Activated CD4-positive, alpha-beta T cell treated with anti-CD3 and anti-CD28 coated beads for 24 hours (primary cell): Measurements from ENCODE around the gene VMAC.
A peak's percentile ranks its signal among the peaks of the same experiment; 100 is the strongest.
"Not testable (repeated sequence)": the region's sequence is repeated elsewhere in the genome, so short reads cannot be mapped to it uniquely, and the experiment has no call there.

ENCODE experiments used
- DNase-seq, 2 donors: peaks; one replicate each; pipeline ENCODE4 v3.0.0-alpha.2; 2020; ENCODE audit warnings: low read depth in 2 of 2

VMAC gene

DNA sequence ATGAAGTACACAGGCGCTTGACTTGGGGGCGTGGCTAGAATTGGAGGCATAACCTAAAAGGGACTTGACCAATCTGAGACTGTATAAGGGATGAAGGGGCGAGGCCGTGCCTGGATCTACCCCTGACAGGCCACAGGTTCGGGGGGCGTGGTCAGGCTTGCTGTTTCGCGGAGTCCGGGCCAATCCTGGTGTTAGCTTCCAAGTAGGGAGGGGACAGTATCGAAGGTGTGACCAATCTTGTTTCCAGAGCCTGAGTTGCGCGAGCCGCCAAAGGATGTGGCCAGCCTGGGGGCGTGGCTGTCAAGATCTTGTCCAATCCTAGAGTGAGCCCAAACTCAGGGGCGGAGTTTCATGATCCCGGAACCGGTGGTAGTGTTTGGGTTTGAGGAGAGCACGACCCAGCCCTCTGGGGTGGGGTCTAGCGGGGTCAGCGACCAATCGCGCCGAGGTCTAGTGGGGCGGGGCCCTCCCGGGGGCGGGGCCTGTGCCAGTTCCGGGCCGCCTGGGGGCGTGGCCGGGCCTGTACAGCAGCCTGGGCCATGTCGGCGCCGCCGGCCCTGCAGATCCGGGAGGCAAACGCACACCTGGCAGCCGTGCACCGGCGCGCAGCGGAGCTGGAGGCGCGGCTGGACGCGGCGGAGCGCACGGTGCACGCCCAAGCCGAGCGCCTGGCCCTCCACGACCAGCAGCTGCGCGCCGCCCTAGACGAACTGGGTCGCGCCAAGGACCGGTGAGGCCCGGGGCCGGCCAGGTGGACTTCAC is at the start of gene VMAC:
VMAC (plus strand) TSS at position 521 of the 762 bp plus-strand sequence; CDS start at position 540, 19 bp downstream.
- peak; percentile 99 to 100 for DNase-seq

DNA sequence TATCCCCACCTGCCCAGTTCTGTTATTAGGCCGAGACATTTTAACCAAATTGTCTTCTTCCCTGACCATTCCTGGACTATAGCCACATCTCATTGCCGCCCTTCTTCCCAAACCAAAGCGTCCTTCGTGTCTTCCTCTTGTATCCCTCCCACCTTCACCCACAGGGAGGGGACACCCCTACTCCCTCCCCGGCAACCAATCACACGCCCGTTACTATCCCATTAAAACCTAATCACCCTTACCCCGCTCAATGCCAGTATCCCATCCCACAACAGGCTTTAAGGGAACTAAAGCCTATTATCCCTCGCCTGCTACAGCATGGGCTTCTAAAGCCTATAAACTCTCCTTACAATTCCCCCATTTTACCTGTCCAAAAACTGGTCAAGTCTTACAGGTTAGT is 49.5 kb upstream of the VMAC start:
- not testable (repeated sequence) for DNase-seq

GRCh38 chr19:5857203-5858081 is 47.2 kb upstream of the VMAC start:
- DNase-seq = no peak

GRCh38 chr19:5863030-5863665 is 41.5 kb upstream of the VMAC start:
- DNase-seq = no peak

- DNase-seq = no peak
These were observed 40.5 kb upstream of the VMAC start for GRCh38 chr19:5864013-5864720.

DNA sequence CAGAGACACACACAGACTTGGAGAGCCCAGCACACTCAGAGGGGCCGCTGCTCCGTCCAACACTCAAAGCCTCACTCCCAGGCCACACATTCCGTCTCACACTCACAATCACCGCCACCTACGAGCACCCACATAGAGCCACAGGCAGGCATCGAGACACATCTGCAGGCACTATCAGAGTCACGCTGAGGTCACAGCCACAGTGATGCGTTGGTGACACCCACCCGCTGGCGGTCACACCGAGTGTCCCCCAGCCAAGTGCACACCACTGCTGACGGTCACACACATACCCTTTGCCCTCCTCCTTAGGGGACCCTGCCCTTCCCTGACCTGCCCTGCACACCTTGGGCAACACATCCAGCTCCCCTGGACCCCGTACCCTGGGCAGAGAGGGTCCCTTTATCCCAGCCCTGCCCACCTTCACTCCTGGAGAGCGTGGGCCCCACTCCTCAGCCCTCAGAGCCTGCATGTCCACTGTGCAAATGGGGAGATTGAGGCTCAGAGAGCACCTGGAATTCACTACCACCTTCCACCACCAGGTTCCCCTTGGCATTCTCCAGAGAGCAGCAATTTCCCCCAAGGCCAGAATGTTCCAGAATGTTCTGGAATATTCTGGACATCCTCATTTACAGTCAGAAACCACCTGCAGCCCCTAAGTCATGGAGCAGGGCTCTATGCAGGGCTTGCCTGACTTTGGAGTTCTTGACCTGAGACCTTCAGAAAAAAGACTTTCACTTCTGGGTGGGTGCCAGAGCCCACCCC is 39.8 kb upstream of the VMAC start:
- no peak for DNase-seq

DNA sequence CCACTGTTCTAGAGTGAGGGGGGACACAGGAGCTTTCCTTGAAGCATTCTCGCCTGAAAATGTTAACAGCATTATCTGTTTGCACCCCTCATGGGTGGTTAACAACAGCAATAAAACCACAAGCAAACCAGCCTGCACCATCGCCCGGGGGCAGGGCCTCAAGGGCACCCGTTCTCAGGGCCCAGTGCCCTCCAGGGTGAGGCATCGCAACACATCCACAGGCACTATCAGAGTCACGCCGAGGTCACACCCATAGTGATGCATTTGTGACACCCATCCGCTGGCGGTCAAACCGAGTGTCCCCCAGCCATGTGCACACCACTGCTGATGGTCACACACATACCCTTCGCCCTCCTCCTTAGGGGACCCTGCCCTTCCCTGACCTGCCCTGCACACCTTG is 38.9 kb upstream of the VMAC start:
- DNase-seq = no peak

DNA sequence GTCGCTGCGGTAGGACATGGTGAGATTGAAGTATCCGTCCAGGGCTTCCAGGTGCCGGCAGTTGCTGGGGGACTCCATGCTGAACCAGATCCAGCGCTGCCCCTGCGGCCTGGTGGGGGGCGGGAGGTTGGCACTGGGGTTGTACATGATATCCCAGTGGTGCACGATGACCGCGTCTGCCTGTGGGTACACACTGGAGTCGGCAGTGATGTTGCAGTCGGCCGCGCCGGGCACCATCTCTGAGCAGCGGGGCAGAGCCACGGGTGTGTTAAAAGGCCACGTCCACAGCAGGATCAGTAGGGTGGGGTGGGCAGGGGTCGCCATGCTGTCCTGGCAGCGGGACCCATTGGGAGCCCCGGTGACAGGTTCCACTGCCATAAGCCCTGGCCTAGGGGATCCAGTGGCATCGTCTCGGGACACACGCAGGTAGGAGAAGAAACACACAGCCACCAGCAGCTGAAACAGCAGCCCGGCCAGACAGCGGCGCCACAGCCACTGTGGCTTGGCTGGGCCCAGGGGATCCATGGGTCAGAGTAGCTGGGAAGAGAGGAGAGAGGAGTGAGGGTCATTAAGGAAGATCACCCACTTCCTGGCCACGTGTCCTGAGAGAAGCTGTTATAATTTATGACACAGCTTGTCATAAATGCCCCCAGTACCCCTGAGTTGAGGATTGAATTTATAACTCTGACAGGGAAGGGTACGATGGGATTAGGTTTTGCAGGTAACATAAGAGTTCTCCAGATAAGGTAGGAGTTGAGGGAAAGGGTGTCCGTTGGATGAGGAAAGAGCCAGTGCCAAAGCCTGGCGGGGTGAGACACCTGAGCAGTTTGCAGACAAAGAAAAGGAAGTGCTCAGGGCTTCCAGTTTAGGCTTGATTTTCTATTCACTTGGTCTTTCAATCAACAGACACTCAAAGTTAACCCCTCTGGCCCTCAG is 37.2 kb upstream of the VMAC start:
- no peak for DNase-seq

DNA sequence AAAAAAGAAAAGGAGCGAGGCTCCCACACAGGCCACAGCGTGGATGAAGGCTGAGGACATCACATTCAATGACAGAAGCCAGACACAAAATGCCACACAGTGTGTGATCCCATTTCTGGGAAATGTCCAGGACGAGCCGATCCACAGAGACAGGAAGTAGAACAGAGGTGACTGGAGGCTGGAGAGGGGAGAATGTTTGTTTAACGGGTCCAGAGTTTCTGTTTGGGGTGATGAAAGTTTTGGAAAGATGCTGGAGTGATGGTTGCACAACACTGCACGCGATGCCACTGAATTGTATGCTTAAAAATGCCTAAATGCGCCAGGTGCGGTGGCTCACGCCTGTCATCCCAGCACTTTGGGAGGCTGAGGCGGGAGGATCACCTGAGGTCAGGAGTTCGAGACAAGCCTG is 33.7 kb upstream of the VMAC start:
- no peak for DNase-seq

DNA sequence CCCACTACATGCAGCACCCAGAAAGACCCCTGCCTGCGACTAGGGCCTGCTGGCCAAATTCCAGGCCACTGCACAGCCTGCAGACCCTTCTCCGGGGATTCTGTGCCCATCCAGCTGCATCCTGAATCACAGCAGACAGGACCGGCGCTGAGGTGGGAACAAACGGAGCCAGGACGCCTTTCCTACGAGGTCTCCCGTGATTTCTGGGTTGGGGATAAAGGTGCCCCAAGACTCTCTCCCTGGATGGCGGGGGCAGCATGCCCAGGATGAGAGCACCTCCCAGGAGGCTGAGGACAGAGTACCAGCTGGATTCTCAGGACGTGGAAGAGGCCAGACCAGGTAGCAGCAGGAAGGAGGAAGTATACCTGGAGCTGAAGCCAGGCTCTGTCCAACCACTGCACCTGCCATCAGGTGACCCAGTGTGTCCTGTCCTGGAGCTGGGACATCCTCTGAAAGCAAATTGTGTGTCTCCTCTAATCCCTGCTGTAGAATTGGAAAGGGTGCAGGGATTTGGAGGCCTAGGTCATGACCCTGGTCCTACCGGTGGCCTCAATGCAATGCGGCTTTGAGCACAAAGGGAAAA is 31.0 kb upstream of the VMAC start:
- DNase-seq = no peak

GRCh38 chr19:5874496-5874895 is 30.2 kb upstream of the VMAC start:
- not testable (repeated sequence) for DNase-seq

- DNase-seq = no peak
These were observed 27.2 kb upstream of the VMAC start for GRCh38 chr19:5877427-5877826.

- DNase-seq = no peak
These were observed 26.8 kb upstream of the VMAC start for GRCh38 chr19:5877882-5878281.

DNA sequence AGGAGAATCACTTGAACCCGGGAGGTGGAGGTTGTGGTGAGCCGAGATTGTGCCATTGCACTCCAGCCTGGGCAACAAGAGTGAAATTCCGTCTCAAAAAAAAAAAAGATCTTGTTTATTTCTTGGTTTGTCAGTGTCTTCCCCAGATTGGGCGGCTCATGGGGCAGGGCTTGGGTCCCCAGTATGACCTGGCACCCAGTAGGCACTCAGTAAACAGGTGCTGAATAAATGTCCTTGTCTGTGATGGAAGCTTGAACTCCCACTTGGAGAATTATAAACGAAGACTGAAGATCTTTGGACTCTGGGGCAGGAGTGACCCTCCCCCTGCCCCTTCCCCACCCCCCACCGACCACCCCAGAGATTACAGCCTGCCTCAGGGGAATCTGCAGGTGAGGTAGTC is 24.5 kb upstream of the VMAC start:
- no peak for DNase-seq

- no peak for DNase-seq
These were observed 24.0 kb upstream of the VMAC start for GRCh38 chr19:5880604-5881078.

- no peak for DNase-seq
These were observed 23.0 kb upstream of the VMAC start for GRCh38 chr19:5881543-5882299.

- DNase-seq = no peak
These were observed 22.2 kb upstream of the VMAC start for GRCh38 chr19:5882421-5882968.

DNA sequence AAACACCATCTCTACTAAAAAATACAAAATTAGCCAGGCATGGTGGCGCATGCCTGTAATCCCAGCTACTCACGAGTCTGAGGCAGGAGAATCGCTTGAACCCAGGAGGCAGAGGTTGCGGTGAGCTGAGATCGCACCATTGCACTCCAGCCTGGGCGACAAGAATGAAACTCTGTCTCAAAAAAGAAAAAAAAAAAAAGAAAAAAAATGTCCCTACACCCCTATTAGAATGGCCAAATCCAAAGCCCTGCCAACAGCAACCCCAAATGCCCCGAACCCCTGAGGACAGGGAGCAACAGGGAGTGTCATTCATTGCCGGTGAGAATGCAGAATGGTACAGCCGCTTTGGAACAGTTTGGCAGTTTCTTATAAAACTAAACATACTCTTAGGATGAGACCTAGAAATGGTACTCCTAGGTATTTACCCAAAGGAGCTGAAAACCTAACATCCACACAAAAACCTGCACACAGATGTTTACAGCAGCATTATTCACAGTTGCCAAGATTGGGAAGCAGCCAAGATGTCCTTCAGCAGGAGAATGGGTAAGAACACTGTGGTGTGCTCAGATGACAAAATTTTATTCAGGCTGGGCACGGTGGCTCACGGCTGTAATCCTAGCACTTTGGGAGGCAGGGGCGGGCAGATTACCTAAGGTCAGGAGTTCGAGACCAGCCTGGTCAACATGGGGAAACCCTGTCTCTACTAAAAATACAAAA is 21.4 kb upstream of the VMAC start:
- DNase-seq = not testable (repeated sequence)
